22Rv1 (cell line): Measurements from ENCODE around the gene LSP1.

Source experiments
- CTCF ChIP-seq: fragments of 450-650 bp; IDR thresholded peaks from 2 replicates; pipeline ENCODE4 v1.5.1; 2017; ENCODE audit warnings: mild to moderate bottlenecking
- ZFX ChIP-seq: fragments of 450-650 bp; IDR thresholded peaks from 2 replicates; pipeline ENCODE4 v1.6.1; 2017; ENCODE audit warnings: antibody characterized with exemption, borderline replicate concordance

- TF ChIP-seq CTCF (no peak), ZFX (no peak)
Observed at GRCh38 chr11:1812274-1812673, 40.6 kb upstream of the LSP1 start.
